Activated CD8-positive, alpha-beta memory T cell treated with anti-CD3 and anti-CD28 coated beads, Interleukin-2, amount 50 U/mL, for 48 hours (primary cell): Measurements from ENCODE around the gene JMJD1C.
"Not testable (repeated sequence)": the region's sequence is repeated elsewhere in the genome, so short reads cannot be mapped to it uniquely, and the experiment has no call there.

Source experiments
- DNase-seq: peaks from one replicate; pipeline ENCODE4 v3.0.0-alpha.2; 2020

The JMJD1C gene

GRCh38 chr10:63157845-63158624, 307.7 kb downstream of the JMJD1C start:
- DNase-seq = no peak

DNA sequence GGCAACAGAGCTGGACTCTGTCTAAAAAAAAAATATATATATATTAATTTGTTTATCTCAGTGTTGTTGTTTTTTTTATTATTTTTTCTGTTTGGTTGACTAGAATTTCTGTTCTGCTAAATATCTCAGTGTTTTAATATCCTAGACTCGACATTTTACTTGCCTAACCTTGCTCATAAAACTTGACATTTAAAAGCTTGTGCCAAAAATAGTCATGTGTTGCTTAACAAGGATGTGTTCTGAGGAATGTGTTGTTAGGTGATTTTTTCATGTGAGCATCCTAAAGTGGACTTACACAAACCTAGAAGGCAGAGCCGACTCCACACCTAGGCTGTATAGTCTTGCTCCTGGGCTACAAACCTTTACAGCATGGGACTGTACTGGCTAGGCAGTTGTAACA, 309.5 kb downstream of the JMJD1C start:
- DNase-seq = no peak

DNA sequence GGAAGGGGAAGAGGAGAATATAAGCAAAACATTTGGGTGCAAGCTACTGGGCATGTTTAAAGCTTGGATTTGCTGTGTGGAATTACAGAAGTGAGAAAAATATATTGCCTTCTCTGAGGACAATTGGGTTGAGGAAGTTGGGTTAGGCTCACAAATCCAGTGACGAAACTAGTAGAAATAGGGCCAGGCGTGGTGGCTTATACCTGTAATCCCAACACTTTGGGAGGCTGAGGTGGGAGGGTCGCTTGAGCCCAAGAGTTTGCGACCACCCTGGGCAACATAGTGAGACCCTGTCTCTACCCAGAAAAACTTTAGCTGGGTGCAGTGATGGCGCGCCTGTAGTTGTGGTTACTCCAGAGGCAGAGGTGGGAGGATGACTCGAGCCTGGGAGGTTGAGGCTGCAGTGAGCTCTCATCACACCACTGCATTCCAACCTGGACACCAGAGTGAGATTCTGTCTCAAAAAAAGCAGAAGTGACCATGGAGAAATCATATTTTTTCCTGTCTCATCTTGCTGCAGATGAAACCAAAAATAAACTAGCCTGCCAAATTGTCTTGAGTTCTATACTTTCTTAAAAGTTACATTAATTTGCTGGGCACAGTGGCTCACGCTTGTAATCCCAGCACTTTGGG, 310.3 kb downstream of the JMJD1C start:
- no peak for DNase-seq

GRCh38 chr10:63154546-63155387, 311.0 kb downstream of the JMJD1C start:
- DNase-seq = no peak

- not testable (repeated sequence) for DNase-seq
These were observed 311.8 kb downstream of the JMJD1C start for GRCh38 chr10:63153868-63154545.

- no peak for DNase-seq
These were observed 315.0 kb downstream of the JMJD1C start for GRCh38 chr10:63150745-63151144.

DNA sequence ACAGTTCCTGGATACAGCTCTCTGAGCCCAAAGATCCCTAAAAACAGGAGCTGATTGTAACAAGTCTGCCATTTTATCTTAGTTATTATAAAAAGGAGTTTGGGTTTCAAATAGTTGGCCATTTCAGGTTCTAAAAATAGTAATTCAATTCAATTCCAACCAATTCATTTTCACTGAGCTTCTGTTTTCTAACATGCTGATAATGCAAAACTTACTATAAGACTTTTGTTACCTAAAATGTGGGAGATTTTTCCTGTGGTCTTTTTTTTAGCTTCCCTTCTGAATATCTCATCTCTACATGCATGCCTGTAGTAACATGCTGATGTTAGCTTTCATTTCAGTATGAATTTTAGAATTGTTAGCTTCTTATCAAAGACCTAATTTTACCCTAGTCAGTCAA, 319.3 kb downstream of the JMJD1C start:
- no peak for DNase-seq

GRCh38 chr10:63145782-63146181, 320.0 kb downstream of the JMJD1C start:
- DNase-seq = no peak

DNA sequence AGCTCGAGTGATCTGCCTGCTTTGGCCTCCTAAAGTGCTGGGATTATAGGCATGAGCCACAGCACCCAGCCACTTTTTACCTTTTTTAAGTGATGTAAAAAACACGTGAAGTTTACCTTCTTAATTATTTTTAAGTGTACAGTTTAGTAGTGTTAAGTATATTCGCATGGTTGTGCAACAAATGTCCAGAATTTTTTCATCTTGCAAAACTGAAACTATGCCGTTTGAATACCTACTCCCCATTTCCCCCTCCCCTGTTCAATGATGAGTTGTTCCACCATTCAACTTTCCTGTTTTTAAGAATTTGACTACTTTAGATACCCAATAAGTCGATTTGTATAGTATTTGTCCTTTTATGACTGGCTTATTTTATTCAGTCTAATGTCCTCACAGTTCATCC, 321.8 kb downstream of the JMJD1C start:
- DNase-seq = no peak

GRCh38 chr10:63142136-63142535, 323.6 kb downstream of the JMJD1C start:
- DNase-seq = no peak

DNA sequence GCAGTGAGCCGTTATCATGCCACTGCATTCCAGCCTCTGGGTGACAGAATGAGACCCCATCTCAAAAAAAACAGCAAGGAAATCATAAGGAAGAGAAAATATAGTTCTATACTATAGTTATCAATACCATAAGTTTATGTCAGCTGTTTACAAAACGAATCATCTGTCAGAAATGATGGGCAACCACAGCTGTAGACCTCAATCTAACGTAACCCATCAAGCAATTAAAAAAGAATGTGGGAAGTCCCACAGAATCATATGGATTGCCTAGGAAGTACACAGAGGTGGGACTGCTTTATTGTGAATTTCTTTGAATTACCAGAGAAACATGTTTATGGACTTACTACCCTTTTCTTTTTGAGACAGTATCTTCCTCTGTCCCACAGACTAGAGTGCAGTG, 325.7 kb downstream of the JMJD1C start:
- DNase-seq = no peak

DNA sequence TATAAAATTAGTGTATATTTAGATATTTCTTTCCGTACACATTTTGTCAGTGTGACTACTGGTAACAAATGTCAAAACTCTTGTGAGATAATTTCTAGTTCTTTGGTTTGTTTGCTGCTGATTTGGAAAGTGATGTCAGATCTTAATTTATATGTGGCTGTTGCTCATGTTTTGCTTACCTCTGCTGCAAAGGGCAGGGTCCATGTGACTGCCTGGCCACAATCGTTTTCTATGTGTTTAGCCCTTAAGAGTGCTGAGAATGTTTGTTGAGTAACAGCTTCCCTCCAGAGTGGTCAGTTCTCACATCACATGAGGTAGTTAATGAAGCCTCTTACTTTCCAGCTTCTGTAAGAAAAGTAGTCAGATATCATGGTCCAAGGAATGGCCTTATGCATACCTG, 328.5 kb downstream of the JMJD1C start:
- no peak for DNase-seq

- DNase-seq = no peak
These were observed 331.8 kb downstream of the JMJD1C start for GRCh38 chr10:63133821-63134557.

- DNase-seq = peak; percentile 99
These were observed 332.5 kb downstream of the JMJD1C start, which contains the start of gene NRBF2 for GRCh38 chr10:63133056-63133820. TSS of gene NRBF2 (plus strand) at chr10:63133328. CDS start at chr10:63133471, 143 bp downstream.

- DNase-seq = no peak
These were observed 333.1 kb downstream of the JMJD1C start for GRCh38 chr10:63132651-63133055.

GRCh38 chr10:63129888-63130287, 335.9 kb downstream of the JMJD1C start:
- no peak for DNase-seq

GRCh38 chr10:63128443-63128842, 337.3 kb downstream of the JMJD1C start:
- no peak for DNase-seq

DNA sequence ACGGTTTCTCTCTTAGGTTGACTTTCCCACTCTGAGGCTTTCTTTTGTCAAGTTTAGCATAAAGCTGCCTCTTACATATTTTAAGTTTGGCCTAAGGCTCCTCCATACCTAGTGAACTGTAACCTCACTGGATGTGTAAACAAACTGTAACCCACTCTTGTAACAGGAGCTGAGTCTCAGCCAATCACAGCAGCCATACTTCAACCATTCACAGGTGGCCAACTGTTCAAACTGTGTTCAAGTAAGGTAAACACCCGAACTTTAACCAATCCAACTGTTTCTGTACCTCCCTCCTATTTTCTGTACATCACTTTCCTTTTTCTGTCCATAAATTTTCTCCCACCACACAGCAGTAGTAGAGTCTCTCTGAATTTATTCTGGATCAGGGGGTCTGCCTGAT, 340.3 kb downstream of the JMJD1C start:
- DNase-seq = no peak

GRCh38 chr10:63123727-63124362, 341.9 kb downstream of the JMJD1C start:
- DNase-seq = no peak

- no peak for DNase-seq
These were observed 345.2 kb downstream of the JMJD1C start for GRCh38 chr10:63120554-63120953.

DNA sequence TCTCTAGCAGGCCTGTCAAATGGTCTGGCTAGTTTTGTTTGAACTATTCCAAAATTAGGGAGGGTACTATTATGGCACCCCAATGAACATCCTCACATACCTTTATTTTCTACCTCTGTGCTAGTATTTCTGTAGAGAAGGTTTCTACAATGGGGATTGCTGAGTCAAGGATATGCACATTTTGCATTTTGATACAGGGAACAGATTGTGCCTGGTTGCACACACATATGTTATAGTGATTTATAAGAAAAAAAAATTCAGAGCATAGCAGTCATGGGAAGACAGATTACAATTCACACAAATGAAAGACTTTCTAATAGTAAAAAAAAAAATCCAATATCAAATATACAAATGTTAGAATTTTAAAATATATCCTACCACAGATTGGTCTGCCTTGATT, 346.7 kb downstream of the JMJD1C start:
- DNase-seq = no peak
